AG04449 (cell line): ENCODE measurements around the gene KPNA2.

Experiments
- CTCF ChIA-PET: fragments of 350-600 bp; formaldehyde crosslinking; extraction: SDS; loops from one replicate; lab custom pipeline; 2021; ENCODE audit warnings: antibody characterized with exemption; lab: Yijun Ruan, JAX
- POLR2A ChIA-PET: fragments of 400-600, 350-600 bp; formaldehyde crosslinking; extraction: SDS; loops from one replicate; lab custom pipeline; 2020; ENCODE audit warnings: antibody characterized with exemption, inconsistent platforms; lab: Yijun Ruan, JAX
- DNase-seq: peaks from one replicate; pipeline ENCODE4 v3.0.0-alpha.2; 2010; ENCODE audit warnings: low read depth, low spot score
- H3K4me3 ChIP-seq: 2 replicates; pipeline ENCODE4 v1.5.1; 2011; ENCODE audit warnings: low read depth, mild to moderate bottlenecking, control low read depth, low read length
- CTCF ChIP-seq: IDR thresholded peaks from one replicate; pipeline ENCODE4 v1.5.1; 2011; ENCODE audit warnings: mild to moderate bottlenecking, moderate library complexity, low read length, control low read depth, inconsistent platforms; ENCODE audit not compliant: insufficient read depth; ENCODE audit errors: missing control alignments

KPNA2 gene

GRCh38 chr17:67994817-67995569, 40.5 kb upstream of the KPNA2 start:
- ChIA-PET POLR2A (interaction anchor here (0.6 to 1.6 kb wide), 2 partner anchors 25 to 94 kb away, joined by 4 to 5 read pairs; no protein-coding TSS in a partner anchor), CTCF (interaction anchor here (0.7 to 2.0 kb wide), 7 partner anchors 8 to 472 kb away, joined by 3 to 10 read pairs (median 3); no protein-coding TSS in a partner anchor)
- DNase-seq = peak; percentile 42
- H3K4me3 ChIP-seq = peak overlapping the region; percentile 75
- TF ChIP-seq CTCF = no peak

- H3K4me3 ChIP-seq = peak overlapping the region; percentile 55
- ChIA-PET POLR2A (interaction anchor here (1.3 kb wide), 1 partner anchor 24 kb away, joined by 4 read pairs; no protein-coding TSS in a partner anchor), CTCF (interaction anchor here (0.8 kb wide), 1 partner anchor 16 kb away, joined by 3 read pairs; no protein-coding TSS in a partner anchor)
- DNase-seq = no peak
- no peak for TF ChIP-seq CTCF
Observed at GRCh38 chr17:67995570-67996263, 39.8 kb upstream of the KPNA2 start.

GRCh38 chr17:67996301-67997171, 39.0 kb upstream of the KPNA2 start, which contains the start of gene C17orf58:
C17orf58 (minus strand) TSS chr17:67996469; CDS start chr17:67996198, 271 bp downstream.
- ChIA-PET CTCF (interaction anchor here (0.8 to 1.3 kb wide), 3 partner anchors 12 to 15 kb away, joined by 3 to 8 read pairs (median 3); no protein-coding TSS in a partner anchor), POLR2A (interaction anchor here (0.6 to 1.3 kb wide), 2 partner anchors 23 to 193 kb away, joined by 3 to 4 read pairs; no protein-coding TSS in a partner anchor)
- H3K4me3 ChIP-seq = peak within 1 kb of the TSS; percentile 55
- DNase-seq = peak; percentile 55

GRCh38 chr17:67998466-67998865, 37.1 kb upstream of the KPNA2 start:
- H3K4me3 ChIP-seq = no peak overlapping the region
- no peak for TF ChIP-seq CTCF
- DNase-seq = no peak
- POLR2A ChIA-PET = no interaction called here
- CTCF ChIA-PET = interaction anchor here (0.7 kb wide), 1 partner anchor 19 kb away, joined by 3 read pairs; no protein-coding TSS in a partner anchor

GRCh38 chr17:67999291-67999911, 36.1 kb upstream of the KPNA2 start:
- H3K4me3 ChIP-seq = no peak overlapping the region
- DNase-seq = no peak
- POLR2A ChIA-PET = no interaction called here
- CTCF ChIA-PET = no interaction called here
- TF ChIP-seq CTCF = no peak

- ChIA-PET POLR2A (no interaction called here), CTCF (interaction anchor here (0.9 to 1.2 kb wide), 3 partner anchors 10 to 15 kb away, joined by 3 to 4 read pairs (median 4); no protein-coding TSS in a partner anchor)
- H3K4me3 ChIP-seq = no peak overlapping the region
- no peak for TF ChIP-seq CTCF
- DNase-seq = no peak
Observed at GRCh38 chr17:68004201-68004600, 31.3 kb upstream of the KPNA2 start.
